Astrocyte of the cerebellum (primary cell): ENCODE data around the gene TEX50.
"Not testable (repeated sequence)": the region's sequence is repeated elsewhere in the genome, so short reads cannot be mapped to it uniquely, and the experiment has no call there.

Source experiments
- DNase-seq: peaks from one replicate; pipeline ENCODE4 v3.0.0-alpha.2; 2011; ENCODE audit warnings: low read depth
- H3K4me3 ChIP-seq: 2 replicates; pipeline ENCODE4 v1.5.1; 2011; ENCODE audit warnings: mild to moderate bottlenecking, low read depth, low read length, moderate library complexity
- in situ Hi-C: cut with HindIII; loops from 2 replicates; pipeline ENCODE4 v1.10.0; 2017; ENCODE audit warnings: low sequenced_read_pairs
- TF ChIP-seq, protein P1 (sequence below): IDR thresholded peaks from 2 replicates; pipeline ENCODE4 v1.5.1; 2012; ENCODE audit warnings: low read length, low read depth, moderate library complexity, mild to moderate bottlenecking; ENCODE audit errors: missing control alignments

Gene TEX50

GRCh38 chr1:173635116-173635515 is at the start of gene TEX50:
TSS of gene TEX50 (plus strand) at chr1:173635338. CDS start at chr1:173635522, 184 bp downstream.
- no peak for DNase-seq
- in situ Hi-C loops: no loop called here
- TF ChIP-seq, protein P1, sequence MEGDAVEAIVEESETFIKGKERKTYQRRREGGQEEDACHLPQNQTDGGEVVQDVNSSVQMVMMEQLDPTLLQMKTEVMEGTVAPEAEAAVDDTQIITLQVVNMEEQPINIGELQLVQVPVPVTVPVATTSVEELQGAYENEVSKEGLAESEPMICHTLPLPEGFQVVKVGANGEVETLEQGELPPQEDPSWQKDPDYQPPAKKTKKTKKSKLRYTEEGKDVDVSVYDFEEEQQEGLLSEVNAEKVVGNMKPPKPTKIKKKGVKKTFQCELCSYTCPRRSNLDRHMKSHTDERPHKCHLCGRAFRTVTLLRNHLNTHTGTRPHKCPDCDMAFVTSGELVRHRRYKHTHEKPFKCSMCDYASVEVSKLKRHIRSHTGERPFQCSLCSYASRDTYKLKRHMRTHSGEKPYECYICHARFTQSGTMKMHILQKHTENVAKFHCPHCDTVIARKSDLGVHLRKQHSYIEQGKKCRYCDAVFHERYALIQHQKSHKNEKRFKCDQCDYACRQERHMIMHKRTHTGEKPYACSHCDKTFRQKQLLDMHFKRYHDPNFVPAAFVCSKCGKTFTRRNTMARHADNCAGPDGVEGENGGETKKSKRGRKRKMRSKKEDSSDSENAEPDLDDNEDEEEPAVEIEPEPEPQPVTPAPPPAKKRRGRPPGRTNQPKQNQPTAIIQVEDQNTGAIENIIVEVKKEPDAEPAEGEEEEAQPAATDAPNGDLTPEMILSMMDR: no peak
- no peak within 1 kb of the TSS for H3K4me3 ChIP-seq

DNA sequence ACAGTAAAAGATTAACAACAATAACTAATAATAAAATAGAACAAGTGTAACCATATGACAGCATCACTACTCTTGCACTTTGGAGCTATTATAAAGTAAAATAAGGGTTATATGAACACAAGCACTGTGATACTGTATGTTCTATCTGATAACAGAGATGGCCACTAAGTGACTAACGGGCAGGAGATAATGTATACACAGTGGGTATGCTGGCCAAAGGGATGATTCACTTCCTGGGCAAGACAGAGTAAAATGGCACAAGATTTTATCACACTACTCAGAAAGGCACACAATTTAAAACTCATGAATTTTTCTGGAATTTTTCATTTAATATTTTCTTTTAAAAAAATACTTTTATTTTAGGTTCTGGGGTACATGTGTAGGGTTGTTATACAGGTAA is 44.6 kb upstream of the TEX50 start:
- TF ChIP-seq, protein P1: no peak
- no peak overlapping the region for H3K4me3 ChIP-seq
- in situ Hi-C loops: no loop called here
- no peak for DNase-seq

DNA sequence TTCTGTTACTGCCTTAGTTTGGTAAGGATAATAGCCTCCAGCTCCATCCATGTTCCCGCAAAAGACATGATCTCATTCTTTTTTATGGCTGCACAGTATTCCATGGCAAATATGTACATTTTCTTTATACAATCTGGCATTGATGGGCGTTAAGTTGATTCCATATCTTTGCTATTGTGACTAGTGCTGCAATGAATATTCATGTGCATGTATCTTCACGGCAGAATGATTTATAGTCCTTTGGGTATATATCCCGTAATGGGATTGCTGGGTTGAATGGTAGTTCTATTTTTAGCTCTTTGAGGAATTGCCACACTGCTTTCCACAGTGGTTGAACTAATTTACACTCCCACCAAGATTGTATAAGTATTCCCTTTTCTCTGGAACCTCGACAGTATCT is 44.0 kb upstream of the TEX50 start:
- H3K4me3 ChIP-seq, in situ Hi-C loops, DNase-seq: not testable (repeated sequence)

DNA sequence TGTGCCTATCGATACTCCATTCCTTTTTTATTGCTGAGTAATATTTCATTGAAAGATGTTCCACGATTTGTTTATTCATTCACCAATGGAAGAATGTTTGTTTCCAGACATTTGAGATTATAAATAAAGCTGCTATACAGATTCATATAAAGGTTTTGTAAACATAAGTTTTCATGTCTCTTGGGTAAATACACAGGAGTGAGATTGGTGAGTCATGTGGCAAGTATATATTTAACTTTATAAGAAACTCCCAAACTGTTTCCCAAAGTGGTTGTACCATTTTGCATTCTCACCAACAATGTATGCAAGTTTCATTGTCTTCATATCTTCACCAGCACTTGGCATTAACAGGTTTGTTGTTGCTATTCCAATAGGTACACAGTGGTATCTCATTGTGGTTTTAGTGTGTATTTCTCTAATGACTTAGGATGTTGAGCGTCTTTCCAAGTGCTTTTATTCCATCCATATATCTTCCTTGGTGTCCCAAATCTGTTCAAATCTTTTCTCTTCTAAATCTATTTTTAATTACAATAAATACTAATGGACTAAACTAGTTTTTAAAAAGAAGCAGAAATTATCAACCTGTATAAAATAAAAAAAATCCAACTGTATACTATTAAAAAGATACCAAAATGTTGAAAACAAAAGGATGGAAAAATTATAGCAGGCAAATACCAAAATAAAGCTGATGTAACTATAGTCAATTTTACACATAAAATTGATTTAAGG is 38.9 kb upstream of the TEX50 start:
- in situ Hi-C loops: no loop called here
- DNase-seq: no peak
- no peak overlapping the region for H3K4me3 ChIP-seq
- TF ChIP-seq, protein P1: no peak

GRCh38 chr1:173601588-173601987 is 33.5 kb upstream of the TEX50 start:
- no peak overlapping the region for H3K4me3 ChIP-seq
- no peak for DNase-seq
- TF ChIP-seq, protein P1: no peak
- in situ Hi-C loops: no loop called here

DNA sequence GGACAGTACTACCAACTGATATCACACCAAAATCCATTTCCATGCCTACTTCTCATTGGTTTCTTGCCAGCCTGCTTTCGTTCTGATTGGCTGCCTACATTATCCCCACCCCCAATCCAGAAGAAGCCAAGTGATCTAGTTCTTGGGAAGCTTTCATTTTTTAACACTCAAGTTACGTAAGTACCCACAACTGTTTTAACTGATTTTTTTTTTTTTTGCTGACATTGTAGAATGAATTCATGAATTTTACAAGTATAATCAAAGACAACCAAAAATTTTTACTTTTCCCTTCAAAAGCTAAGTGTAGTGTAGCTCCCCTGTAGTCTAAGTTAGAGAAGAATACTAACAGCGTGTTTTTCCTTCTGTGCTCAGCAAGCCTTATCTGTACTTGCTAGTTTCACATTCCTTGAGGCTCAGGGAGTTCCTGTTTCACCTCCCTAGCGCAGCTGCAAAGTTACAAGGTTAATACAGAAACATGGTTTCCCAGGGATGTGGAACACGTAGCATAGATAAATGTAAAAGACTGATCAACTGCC is 32.0 kb upstream of the TEX50 start, which contains the start of gene SLC9C2:
TSS of gene SLC9C2 (minus strand) at position 17 of the 536 bp plus-strand sequence. CDS start 1,296 bp downstream, outside the sequence.
- in situ Hi-C loops: no loop called here
- TF ChIP-seq, protein P1: no peak
- no peak for DNase-seq
- H3K4me3 ChIP-seq: no peak within 1 kb of the TSS

DNA sequence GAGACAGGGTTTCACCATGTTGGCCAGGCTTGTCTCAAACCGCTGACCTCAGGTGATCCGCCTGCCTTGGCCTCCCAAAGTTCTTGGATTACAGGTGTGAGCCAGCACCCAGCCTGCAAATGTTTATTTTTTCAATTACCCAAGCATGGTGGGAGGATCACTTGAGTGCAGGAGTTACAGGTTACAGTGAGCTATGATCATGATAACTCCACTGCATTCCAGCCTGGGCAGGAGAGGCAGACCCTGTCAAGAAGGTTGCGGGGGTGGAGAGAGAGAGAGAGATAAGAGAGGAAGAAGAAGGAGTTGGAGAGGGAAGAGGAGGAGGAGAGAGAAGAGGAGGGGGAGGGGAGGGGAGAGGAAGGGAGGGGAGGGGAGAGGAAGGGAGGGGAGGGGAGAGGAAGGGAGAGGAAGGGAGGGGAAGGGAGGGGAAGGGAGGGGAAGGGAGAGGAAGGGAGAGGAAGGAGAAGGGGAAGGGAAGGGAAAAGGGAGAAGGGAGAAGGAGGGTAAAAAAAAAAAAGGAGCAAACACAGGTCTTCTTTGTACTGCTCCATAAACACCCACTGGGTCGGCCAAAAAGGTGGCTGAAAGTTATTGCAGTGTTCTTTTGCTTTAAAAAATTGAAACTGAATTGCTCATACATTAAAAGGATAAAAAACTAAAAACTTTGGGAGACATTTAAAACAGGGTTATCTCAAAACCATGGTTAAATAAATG is 26.5 kb upstream of the TEX50 start:
- TF ChIP-seq, protein P1: no peak
- in situ Hi-C loops: no loop called here
- no peak overlapping the region for H3K4me3 ChIP-seq
- no peak for DNase-seq

DNA sequence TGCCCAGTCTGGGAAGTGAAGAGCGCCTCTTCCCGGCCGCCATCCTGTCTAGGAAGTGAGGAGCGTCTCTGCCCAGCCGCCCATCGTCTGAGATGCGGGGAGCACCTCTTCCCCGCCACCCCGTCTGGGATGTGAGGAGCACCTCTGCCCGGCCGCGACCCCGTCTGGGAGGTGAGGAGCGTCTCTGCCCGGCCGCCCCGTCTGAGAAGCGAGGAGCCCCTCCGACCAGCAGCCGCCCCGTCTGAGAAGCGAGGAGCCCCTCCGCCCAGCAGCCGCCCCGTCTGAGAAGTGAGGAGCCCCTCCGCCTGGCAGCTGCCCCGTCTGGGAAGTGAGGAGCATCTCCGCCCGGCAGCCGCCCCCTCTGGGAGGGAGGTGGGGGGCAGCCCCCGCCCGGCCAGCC is 22.1 kb upstream of the TEX50 start:
- H3K4me3 ChIP-seq, in situ Hi-C loops, DNase-seq: not testable (repeated sequence)
